ENCODE data around the gene RAMACL. TPM values are rescaled to one million over a fixed set of nuclear protein-coding genes. Genes with fewer than 3 reads are reported as not detected.

Gene RAMACL
- total RNA-seq, 1 experiment from 2014 or later = 0.28 TPM

DNA sequence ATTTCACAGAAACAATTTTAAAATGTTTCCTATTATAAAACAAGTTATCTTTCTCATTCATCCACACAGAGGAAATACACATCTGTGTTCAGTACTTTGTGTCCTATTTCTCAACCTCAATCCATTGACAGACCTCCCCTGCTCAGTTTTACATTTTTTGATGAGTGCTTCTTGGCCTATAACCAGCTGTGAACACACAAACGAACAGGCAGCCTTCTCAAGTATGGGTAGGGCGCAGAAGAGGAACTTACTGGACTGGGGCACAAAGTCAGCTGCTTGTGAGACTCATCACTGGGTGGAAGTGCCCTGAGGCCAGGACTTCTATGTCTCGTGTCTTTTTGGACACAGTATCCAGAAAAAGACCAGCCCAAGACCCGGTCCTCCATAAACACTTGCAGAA lies 37.8 kb upstream of the RAMACL start:
- Histone ChIP-seq H2AK5ac (ENCODE audit: insufficient read length, low read length) (no peak overlapping the region), H2BK5ac (ENCODE audit: insufficient read length, low read length) (no peak overlapping the region), H3K23me2 (ENCODE audit: insufficient read length, low read depth, low read length, poor library complexity, severe bottlenecking) (peaks cover 20% of the 10 kb centered on the region), H4K20me1 (ENCODE audit: control insufficient read depth, insufficient read depth, insufficient read length) (no peaks in the 10 kb centered on the region), H3K9ac (ENCODE audit: extremely low read depth, insufficient read length, low read length) (no peak overlapping the region), H2AFZ (ENCODE audit: low read length) (no peak overlapping the region), H4K91ac (ENCODE audit: insufficient read length, low read depth, low read length) (no peak overlapping the region), H3K27ac (ENCODE audit: insufficient read length, low read depth, low read length) (no peak overlapping the region), H3K14ac (ENCODE audit: insufficient read depth, low read length) (no peak overlapping the region), H3K23ac (ENCODE audit: insufficient read length, low read depth, low read length) (no peak overlapping the region), H3K18ac (ENCODE audit: insufficient read length, low read depth, low read length) (no peak overlapping the region), H4K8ac (replicated peaks; ENCODE audit: insufficient read length, low read depth, low read length) (no peak overlapping the region), H2BK120ac (ENCODE audit: low read depth, low read length, poor library complexity, severe bottlenecking) (no peak overlapping the region), H3K56ac (ENCODE audit: insufficient read length, low read depth, low read length) (no peak overlapping the region), H2BK20ac (ENCODE audit: low read depth, low read length, poor library complexity, severe bottlenecking) (no peak overlapping the region), H3K4ac (ENCODE audit: low read depth, low read length) (no peak overlapping the region), H3K4me1 (ENCODE audit: insufficient read depth, low read length) (peaks cover 4% of the 10 kb centered on the region; the same call in 1 of the 2 replicates), H3K79me2 (ENCODE audit: insufficient read depth, low read length) (peaks cover 2% of the 10 kb centered on the region; the same call in 1 of the 2 replicates), H3K27me3 (ENCODE audit: insufficient read depth, low read length) (peaks cover 9% of the 10 kb centered on the region; the same call in 1 of the 2 replicates), H2BK15ac (ENCODE audit: low read depth, low read length) (no peak overlapping the region), H3K9me3 (ENCODE audit: control insufficient read depth, low read depth, low read length) (no peaks in the 10 kb centered on the region), H2BK12ac (ENCODE audit: insufficient read length, low read depth, low read length) (no peak overlapping the region), H3K4me2 (ENCODE audit: insufficient read depth, insufficient read length, low read length) (no peak overlapping the region), H3T11ph (ENCODE audit: low read length) (no peak overlapping the region), H4K5ac (ENCODE audit: insufficient read length, low read depth, low read length) (no peak overlapping the region), H3K79me1 (ENCODE audit: insufficient read depth, low read depth, low read length, poor library complexity, severe bottlenecking) (no peaks in the 10 kb centered on the region)
- WGBS (ENCODE audit: extremely low coverage, insufficient read length, low lambda C conversion rate) = no CpG with 5 or more reads among the region's 4 CpGs
- Mint-ChIP-seq H3K4me3 (no peak overlapping the region), H3K9me3 (no peaks in the 10 kb centered on the region), H3K4me1 (peaks cover 44 to 48% of the 10 kb centered on the region in 2 experiments), H3K27ac (no peak overlapping the region), H3K27me3 (ENCODE audit: low read depth) (peaks cover 29% of the 10 kb centered on the region), H3K36me3 (ENCODE audit: insufficient read depth in 1 of 3, low read depth in 3 of 3) (no peaks in the 10 kb centered on the region; a peak in 1 of 7 replicates)
- no peak for DNase-seq
- no peak for TF ChIP-seq CTCF (conservative IDR thresholded peaks at IDR 0.05)

Measured in H9 (cell line).